ENCODE data around the gene MITF.

MITF gene

DNA sequence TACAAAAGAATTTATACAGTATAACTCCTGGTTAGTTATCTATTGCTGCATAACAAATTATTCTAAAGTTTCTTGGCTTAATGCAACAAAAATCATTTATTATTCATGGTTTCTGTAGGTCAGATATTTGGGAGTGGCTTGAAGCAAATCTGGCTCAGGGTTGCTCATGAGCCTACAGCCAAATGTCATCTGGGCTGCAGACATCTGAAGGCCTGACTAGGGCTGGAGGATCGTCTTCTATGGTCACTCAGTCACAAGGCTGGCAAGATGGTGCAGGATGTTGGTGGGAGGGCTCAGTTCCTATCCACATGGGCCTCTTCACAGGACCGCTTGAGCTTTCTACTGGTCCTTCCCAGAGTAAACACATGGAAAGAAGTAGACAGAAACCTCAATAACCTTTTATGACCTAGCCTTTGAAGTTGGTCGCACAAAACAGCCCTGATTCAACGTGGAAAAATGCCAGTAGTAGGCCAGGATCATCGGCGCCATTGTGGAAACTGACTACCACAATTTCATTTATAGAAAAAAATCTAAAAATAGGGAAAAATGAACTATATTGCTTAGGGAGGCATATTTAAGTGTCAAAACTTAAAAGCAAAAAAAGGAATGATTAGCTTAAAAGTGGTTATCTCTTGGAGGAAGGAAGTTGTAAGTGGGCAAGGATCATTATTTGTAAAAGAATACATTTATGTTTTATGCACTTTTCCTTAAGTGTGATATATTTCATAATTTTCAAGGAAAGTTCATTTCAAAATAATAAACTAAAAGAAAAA is 9.9 kb upstream of the MITF start:
- no peak for DNase-seq (ENCODE audit: low read depth)

DNA sequence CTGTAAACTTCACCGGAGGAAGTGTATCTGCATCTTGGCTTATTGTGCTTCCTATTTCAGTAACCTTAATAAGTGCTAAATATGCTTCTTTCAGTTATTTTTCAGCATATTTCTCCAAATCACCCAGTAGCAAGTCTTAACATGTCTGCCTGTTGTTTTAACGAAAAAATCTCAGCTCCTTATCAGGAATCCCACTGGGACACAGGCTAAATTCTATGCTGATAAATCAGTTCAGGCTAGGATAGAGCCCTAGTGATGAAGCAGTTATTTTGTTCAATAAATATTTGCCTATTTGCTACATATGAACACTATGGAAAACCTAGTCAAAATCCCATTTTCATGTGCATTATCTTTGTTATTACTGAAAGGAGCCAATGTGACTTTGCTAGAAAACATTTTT is 8.2 kb upstream of the MITF start:
- DNase-seq (ENCODE audit: low read depth): no peak

DNA sequence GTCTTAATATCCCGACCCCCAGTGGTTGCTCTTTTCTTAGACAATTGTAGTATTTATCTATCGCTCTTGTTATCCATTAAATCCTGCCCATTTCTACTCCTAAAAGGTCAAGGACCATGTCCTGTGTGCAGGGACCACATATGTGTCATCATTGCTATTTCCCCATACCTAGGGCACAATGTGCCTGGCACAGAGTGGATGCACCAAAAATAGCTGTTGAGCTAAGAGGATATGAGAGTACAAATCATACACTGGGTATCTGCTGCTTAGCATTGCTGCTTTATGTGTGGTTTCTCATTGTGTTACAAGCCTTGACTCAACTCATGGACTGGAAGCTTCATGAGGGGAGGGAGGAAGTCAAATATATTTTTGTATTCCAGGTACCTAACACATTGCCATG is 3.4 kb upstream of the MITF start:
- DNase-seq (ENCODE audit: low read depth): no peak

DNA sequence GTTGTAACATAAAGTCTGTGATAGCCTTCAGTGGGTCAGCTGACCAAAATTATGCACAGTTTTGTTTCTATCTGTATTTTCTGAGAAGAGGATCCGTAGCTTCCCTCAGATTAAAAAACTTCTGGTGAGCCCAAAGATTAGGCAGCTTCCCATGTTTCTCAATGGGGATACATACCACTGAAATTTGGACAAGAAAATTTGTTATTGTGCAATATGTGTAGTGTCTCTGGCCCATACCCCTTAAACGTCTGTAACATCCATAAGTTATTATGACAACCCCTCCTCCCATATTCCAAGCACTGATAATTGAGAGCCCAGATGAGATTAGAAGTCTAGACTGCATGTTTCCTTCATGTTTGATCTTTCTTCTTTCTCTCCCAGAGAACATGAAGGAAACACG is 1.9 kb upstream of the MITF start:
- DNase-seq (ENCODE audit: low read depth): no peak

DNA sequence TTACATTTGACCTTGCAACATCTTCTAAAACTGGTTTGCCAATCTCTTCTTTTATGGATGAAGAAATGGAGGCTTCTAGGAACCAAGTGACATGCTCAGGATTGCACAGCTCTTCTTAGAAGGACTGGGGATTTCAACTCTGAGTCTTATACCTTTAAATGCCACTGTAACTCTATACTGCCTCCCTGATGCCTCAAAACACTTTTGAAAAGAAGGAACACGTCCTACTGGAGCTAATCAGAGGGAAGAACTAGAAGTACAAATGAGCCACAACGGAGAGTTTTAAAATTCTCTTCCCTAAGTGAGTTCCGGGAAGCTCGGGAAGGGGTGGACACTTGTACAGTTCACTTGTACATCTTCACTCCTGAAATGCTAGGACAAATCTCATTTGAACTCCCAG is 949 bp upstream of the MITF start:
- no peak for DNase-seq (ENCODE audit: low read depth)

DNA sequence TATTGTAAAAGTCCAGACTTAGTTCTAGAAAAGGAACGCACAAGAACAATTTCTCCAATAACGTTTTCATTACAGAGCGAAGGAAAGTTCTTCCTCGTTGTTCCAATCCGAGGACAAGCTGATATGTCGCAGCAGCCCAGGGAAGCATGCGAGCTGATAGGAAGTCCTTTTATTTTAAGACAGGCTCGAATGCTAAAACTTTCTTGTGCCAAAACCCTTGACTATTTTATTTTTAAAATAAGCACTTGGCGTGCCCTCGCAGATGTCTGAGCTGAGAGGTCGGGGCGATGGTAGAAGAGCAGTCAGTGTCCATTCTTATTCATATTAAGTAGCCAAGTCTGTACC is 433 bp upstream of the MITF start:
- no peak for DNase-seq (ENCODE audit: low read depth)

DNA sequence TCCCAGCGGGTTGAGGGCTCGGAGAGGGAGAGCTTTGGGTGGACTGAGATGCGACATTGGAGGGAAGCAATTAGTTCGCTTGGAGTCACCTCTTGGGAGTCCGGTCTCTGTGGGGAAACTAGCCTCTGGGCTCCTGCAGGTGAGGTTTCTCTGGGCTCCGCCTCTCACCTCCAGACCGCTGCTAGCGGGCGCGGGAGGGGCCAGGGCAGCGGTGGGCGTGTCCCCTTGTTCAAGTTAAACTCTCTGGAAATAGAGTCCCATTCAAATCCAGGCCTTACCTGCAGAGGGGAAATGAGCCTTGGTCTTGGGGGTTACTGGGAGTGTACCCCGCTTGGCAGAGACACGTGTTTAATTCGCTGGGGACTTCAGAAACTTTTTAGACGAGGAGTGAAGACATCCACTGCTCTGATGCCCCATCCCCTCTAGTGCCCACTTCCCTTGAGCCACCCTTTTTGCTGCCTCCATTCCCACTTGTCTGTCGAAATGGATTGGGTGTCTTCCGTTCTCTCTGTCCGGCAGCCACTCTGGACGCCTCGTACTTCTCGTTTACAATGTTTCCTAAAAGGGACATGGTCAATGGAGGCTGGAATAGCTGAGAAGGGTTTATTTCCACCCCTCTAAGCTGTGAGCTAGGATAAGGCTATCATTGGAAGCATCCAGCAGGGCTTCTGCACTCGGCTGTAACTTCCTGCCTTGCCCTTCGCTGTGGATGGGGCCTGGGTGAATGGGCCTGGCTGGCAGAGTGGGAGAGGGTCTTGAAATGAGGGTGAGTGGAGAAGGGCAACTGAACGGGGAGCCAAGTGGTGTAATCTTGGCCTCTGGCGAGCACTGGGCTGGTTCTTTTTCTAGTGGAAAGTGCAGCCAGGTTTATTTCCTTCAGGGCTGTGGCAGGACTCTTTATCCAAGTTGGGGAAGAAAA is 1.1 kb downstream of the MITF start:
- no peak for DNase-seq (ENCODE audit: low read depth)

DNA sequence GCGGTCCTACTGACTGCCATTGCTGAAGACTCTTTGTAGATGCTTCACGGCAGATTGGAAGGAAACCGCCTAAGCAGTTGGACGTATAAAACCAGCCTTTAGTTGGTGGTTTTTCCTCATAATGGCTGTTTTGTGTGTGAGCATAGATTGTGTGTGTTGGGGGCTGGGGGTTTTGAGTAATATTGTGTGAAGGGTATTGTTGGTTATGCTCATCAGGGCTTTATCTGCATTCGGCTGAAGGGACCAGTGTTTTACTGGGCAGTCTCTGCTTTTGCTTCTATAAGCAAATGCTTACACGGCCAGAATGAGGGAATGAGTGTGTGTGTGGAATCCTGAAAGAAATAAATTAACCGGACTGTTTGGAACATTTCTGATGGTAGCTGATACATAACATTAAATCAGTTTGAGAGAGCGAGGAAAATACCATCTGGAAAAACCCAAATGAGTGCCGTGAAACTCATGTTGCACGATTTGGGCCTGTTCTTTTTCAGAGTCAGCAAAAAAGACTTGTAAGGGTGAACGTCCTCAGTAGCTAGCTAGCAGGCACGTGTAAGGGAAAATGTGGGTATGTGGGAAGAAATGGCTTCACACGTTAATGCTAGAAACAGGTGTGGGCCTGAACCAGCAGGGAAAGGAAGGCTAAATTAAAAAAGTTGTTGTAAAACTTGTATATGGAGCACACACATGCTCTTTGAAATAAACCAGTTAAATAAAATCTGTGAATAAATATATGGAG is 1.9 kb downstream of the MITF start:
- no peak for DNase-seq (ENCODE audit: low read depth)

DNA sequence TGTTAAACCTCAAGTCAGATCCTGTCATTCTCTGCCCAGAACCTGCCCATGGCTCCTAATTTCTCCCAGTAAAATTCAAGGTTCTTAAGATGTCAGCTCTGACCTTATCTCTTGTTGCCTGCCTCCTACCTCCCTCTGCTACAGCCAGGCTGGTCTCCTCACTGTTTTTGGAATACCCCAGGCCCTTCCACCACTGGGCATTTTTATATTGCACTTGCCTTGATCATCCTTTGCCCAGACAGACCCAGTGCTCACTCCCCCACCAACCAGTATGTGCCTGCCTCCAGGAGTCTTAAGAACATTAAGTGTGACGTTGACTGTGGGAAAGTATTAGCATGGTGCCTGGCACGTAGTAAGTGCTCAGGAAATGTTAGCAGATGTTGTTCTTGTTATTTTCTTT is 3.1 kb downstream of the MITF start:
- DNase-seq (ENCODE audit: low read depth): no peak

DNA sequence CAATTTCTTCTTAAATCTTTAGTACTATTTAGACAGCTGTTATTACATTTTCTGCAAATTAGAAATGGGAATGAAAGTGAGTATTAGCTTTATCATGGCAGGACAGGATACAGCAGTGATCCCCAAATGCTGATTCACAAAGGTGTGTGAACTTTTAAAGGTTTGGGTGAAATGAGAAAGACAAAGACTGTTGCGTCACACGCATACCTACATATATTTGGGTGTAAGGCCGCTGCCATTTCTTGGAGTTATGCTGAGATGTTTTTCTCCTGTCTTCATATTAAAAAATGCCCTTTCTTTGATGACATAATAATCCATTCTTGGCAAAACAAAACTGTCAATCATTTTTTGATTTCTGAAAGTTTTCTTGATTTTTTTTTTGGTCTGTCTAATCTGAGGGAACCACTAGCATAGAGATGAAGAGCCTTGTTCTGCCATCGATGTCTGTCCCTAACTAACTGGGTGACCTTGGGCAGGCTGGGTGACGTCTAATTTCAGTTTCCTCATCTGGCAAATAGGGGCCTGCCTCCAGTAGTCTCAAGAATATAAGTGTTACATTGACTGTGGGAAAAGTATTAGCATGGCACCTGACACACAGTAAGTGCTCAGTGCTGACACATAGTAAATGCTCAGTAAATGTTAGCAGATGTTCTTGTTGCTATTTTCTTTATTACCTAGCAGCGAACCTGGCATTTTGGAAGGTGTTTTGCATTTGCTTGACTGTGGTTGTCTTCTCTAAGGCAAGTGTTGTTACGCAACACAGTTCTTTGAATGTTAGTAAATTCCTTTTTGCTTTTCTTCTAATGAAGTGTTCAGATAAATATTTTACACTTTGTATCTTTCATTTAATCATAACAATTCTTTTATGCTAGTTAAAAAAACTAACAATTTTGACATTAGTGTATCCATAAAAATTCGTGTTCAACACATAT is 5.0 kb downstream of the MITF start:
- no peak for DNase-seq (ENCODE audit: low read depth)

DNA sequence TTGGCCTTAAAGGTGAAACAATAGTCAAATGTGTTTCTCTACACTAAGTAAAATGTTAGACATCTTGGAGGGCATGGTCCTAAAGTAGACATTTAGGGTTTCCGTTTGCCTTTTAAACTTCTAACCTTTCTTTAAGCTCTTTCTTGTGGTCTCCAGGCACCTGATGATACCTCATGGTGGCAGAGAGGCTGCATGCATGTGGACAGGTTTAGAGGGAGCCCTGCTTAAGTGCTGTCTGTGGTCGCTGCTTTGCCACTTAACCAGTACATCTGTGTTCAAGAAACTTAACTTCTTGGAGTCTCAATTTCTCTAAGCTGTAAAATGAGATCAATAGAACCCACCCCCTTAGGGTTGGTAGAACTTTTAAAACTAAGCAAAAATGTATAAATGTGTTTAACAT is 6.2 kb downstream of the MITF start:
- no peak for DNase-seq (ENCODE audit: low read depth)

DNA sequence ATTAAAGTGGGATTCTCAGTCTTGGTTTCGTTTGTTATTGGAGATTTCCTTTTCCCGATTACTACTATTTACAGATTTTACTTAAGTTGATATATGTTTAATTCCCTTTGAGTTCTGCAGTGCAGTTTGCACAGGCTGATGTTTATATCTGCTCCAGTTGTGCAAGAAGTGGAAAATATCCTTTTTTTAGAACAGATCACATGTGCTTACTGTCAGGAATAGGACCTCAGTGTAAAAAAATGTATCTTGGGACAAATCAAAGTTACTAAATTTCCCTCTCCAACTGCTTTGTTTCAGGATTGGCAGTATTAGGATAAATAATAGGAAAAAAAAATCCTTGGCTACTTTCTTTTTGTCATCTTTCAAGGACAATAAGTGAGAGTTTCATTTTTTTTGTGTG is 6.9 kb downstream of the MITF start:
- DNase-seq (ENCODE audit: low read depth): no peak

DNA sequence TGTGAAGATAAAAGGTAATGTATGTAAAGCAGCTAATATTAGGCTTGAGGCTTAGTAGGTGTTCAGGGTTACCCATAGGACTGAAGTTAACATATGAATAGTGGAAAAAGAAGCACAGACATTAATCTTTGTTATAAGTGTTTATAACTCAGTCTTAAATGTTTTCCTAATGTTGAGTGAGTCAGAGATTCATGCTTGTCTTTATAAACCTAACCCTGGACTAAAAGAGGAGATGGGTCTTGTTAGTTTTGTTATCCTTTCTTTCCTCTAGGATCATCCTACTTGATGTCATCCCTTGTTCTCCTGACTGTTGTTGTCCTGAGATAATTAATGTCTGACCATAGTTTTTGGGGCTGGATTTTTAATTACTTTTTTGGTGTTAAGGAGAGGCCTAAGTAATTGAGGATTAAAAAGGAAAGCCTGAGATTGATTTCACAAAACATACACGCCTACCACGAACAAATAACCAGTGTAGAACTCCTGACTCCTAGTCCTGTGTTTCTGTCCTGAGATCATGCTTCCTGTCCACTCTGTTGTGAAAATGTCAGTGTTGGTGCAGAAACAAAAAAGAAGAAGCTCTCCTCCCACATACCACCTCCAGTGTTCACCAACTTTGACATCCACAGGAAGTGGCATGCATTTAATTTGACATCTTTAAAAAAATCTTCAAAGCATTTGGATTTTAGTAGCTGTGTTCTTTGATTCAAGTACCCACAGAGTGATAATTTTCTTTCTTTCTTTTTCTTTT is 8.4 kb downstream of the MITF start:
- DNase-seq (ENCODE audit: low read depth): no peak

DNA sequence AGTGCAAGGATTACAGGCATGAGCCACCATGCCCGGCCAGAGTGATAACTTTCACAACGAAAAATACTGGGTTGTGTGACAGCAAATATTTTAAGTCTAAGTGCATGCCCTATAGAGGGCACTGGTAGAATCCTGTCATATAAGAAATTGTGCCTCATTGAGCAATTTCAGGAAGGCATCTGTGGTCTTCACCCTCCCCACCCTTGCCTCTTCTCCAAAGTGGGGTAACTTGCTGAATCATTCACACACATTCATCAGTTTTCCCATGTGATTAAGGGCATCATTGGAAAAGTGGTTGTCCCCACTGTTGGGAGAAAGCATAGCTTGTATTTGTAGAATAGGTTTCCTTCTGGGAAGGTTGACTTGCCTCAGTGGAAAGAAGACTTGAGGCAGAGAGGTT is 9.2 kb downstream of the MITF start:
- DNase-seq (ENCODE audit: low read depth): no peak

DNA sequence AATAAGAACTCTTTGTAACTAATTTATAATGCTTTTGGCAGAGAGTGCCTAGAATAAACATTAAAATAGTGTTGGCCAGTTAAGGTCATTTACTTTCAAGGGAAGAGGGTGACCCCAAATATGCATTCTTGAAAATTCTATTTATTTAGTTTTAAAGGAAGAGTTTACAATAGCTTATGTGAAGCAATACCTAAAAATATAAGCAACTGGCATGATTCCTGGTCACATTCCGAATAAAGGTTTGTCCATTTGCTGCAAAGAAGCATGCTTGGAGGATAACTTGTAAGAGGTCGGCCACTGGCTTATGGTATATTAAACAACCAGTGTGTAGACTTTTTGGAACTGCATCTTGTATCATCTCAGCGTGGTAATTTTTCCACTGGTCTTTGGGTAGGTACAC is 10.2 kb downstream of the MITF start:
- no peak for DNase-seq (ENCODE audit: low read depth)

DNA sequence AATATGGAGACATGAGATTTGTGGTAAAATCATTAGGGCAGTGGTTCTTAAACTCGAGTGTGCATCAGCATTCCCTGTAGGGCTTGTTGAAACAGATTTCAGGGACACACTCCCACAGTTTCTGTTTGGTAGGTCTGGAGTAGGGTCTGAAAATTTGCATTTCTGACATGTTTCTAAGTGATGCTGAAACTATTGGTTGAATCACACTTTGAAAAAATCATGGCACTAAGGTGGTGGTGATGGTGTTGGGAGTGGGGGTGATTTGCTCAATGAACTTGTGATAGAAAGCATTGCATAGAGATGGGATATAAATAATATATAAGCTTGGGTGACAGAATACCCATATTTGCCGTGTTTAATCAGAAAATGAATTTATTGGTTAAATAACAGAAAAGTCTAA is 11.3 kb downstream of the MITF start:
- no peak for DNase-seq (ENCODE audit: low read depth)

DNA sequence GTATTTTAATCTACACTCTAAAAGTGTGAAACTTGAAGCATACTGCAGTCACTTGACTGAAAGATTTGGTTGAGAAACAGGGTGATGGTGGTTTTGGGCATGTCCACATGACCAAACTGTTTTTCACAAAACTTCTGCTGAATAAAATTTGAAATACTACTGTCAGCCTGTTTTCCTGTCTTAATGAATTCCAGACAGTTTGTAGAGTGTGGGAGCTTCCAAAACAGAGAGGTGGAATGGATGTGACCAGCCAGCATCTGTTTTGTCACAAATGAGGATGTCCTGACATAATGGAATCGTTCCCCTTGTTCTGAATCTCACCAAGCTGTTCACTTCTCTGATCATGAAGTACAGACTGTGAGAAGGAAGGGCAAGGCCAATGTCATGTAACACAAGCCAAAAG is 11.8 kb downstream of the MITF start:
- no peak for DNase-seq (ENCODE audit: low read depth)

DNA sequence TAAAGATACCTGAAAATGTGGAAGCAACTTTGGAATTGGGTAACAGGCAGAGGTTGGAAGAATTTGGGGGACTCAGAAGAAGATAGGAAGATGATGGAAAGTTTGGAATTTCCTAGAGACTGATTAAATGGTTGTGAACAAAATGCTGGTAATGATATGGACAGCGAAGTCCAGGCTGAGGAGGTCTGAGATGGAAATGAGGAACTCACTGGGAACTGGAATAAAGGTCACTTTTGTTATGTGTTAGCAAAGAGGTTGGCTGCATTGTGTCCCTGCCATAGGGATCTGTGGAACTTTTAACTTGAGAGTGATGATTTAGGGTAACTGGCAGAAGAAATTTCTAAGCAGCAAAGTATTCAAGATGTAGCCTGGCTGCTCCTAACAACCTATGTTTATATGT is 13.0 kb downstream of the MITF start:
- no peak for DNase-seq (ENCODE audit: low read depth)

DNA sequence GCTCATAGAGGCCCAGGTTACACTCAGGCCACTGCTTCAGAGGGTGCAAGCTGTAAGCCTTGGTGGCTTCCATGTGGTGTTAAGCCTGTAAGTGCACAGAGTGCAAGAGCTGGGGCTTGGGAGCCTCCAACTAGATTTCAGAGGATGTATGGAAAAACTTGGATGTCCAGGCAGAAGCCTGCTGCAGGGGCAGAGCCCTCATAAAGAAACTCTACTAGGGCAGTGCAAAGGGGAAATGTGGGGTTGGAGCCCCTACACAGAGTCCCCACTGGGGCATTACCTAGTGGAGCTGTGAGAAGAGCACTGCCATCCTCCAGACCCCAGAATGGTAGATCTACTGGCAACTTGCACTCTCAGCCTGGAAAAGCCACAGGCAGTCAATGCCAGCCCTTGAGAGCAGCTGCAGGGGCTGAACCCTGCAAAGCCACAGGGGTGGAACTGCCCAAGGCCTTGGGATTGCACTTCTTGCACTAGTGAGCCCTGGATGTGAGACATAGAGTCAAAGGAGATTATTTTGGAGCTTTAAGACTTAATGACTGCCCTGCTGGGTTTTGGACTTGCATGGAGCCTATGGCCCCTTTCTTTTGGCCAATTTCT is 14.0 kb downstream of the MITF start:
- DNase-seq (ENCODE audit: low read depth): no peak

DNA sequence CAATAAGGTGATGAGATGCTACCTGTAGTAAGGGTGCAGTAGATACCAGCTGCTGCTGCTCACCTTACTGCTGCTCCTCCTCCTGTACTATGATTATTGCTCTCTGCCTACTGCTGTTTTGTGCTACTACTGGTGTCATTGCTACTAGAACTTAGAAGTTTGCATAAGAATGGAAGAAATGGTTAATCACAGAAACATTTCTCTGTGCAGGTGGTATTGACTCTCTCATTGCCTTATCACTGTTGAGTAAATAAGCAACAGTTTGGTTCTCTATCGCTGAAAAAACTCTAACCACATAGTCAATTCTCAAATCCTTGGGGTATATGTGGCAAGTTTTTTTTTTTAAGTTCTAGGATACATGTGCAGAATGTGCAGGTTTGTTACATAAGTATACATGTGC is 16.5 kb downstream of the MITF start:
- no peak for DNase-seq (ENCODE audit: low read depth)
